Skeletal muscle cell (primary cell): ENCODE data around the gene AKAP6.

Experiments used
- DNase-seq: peaks from one replicate; pipeline ENCODE4 v3.0.0-alpha.2; 2010; ENCODE audit warnings: low read depth
- H3K4me3 ChIP-seq: 2 replicates; pipeline ENCODE4 v1.5.1; 2011; ENCODE audit warnings: low read depth, mild to moderate bottlenecking, control low read depth, low read length, moderate library complexity

Gene AKAP6

DNA sequence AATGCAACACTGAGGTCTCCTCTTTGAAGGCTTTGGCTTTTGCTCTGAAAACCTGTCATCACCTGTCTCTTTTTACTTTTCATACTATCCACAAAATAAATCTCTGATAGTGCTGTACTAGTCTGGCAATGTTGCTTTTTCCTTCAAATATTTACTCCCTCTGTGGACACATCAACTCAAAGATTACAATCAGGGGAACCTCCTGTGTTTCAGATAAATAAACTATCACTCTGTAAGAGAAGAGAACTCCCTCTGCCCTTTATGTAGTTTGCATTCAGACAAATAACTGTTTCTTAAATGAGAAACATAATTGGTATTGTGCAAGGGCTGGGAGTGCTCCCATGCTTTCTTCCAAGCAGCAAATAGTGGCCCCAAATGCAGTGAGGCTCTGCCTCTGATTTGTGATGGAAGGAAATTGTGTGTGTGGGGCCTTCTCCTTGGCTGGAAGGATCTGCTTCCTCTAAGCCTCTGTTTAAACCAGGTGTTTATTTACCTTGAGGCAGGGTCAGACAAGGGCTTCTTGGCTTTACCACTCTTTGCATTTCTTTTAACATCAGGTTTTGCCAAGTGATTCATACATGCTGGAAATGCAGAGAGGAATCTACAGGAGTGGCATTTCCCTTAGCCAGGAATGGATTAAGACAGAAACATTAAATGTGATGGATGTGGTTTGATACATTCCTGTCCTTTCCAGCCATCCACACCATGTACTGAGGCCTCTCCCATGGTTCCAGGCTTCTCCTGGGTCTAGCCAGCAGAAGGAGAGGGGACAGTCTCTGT lies 69.0 kb downstream of the AKAP6 start:
- DNase-seq: peak; percentile 62
- H3K4me3 ChIP-seq: no peak overlapping the region

DNA sequence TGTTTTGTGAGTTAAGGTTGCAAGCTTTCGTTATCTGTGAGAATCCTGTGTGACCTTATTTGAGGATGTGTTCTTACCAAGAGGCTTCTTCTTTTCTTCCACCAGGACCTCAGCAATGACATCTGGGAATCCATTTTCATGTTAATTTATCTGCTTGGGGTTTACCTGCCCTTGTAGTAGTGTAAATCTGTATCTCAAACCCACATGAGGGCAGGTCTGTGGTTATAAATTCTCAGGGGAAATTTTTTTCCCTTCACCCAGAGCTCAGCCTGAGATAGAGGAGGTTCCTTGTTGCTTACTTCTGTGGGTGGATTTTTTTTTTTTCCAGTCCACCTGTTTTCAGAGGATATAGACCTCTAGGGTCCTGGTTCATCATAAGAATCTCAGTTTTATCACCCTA lies 70.8 kb downstream of the AKAP6 start:
- DNase-seq: no peak
- H3K4me3 ChIP-seq: no peak overlapping the region

DNA sequence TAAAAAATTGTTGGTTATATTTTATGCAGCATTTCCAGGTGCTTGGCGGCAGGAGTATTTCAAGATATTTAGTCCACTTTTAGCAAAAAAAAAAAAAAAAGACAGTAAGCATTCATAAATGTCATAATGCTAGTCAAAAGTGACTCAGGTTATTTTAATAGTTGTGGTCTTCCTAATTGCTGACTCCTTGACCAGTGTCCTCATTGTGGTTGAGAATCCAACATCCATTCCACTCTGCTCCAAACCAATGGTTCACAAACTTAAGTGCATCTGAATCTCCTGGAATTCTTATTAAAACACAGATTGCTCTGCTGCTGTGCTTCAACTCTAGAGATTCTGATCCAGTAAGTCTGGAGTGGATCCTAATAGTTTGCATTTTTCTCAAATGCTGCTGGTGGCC lies 71.4 kb downstream of the AKAP6 start:
- DNase-seq: no peak

DNA sequence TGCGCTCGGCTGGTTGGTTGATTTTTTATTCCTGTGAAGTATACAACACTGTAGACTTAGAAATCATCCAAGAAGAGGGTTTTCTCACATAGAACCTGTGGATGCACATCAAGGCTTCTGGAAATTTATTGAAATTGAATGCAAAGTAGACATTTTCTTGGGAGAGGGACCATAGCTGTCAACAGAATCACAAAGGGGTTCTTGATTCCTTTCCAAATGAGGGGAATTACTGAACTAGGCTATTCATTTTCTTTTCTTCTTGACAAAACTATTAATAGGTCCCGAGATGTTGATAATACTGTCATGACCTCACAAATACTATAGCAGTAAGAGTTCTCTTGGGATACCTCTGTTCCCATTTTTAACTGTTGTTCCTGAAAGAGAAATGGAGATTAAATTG lies 73.9 kb downstream of the AKAP6 start:
- H3K4me3 ChIP-seq: no peak overlapping the region
- no peak for DNase-seq

More for the DNA sequence above, 71.4 kb downstream of the AKAP6 start:
- H3K4me3 ChIP-seq: no peak overlapping the region

DNA sequence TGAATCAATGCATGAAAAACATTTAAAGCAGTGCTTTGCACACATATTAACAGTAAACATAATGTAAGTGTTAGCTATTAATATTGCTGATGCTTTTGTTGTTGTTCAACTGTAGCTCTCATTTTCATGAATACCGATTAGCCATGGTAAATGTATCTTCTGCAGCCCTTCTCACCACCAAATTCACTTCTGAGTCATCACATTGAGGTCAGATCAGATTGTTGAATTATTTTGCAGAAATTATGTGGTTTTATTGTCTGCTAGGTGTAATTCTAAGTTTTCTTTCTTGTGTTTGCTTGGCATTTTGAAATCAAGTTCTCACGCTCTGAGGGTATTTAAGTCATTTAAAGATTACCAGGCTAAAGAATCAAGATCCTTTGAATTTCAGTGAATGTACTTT lies 74.6 kb downstream of the AKAP6 start:
- DNase-seq: no peak
- H3K4me3 ChIP-seq: no peak overlapping the region

DNA sequence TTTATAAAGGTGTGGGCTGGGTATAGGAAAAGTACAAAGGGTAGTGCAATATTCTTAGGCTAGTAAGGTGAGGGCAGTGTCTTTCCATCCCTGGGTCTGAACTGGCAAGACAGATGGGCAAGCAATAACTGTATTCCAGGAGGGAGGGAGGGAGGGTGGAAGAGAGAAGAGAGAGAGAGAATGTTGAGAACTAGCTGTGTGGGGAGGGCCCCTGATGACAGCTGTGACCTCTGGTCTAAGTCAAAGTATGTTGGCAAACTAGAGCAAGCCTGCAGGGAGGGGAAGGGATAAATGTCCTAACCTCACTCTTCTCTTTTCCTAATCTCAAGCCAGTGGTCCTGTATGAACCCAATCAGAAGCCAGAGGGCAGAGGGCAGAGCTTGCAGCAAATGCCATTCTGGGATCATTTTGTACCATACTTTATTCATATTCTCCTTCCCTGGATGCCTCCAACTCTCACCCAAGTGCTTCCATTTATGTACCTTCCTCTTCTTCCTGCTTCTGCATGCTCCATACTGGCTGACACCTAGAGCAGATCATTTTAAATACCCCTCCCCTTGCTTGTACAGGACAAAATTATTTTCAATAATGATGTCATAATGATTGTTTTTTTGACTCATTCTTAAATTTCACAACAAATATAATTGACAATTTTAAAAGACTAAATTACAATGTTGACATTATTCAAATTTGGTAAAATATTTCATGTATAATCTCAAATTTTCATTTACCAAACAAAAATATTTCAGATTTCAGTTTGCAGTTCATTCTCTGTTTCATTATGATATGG lies 75.9 kb downstream of the AKAP6 start:
- H3K4me3 ChIP-seq: no peak overlapping the region
- DNase-seq: no peak

DNA sequence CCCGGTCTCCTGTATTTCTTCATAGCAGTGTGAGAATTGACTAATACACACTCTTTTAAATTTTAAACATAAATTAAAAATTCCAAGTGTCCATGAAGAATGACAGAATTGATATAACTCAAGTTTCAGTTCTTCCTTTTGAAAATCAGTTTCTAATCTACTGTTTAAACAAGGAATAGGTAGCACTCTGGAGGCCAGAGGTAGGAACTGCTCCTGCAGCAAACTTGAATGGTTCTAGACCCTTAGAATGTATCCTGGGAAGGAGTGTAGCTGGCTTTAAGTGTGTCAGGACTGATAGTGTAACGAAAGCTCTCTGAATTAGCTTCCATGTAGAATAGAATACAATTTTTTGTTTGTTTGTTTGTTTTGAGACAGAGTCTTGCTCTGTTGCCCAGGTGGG lies 76.8 kb downstream of the AKAP6 start:
- no peak for DNase-seq
- no peak overlapping the region for H3K4me3 ChIP-seq

DNA sequence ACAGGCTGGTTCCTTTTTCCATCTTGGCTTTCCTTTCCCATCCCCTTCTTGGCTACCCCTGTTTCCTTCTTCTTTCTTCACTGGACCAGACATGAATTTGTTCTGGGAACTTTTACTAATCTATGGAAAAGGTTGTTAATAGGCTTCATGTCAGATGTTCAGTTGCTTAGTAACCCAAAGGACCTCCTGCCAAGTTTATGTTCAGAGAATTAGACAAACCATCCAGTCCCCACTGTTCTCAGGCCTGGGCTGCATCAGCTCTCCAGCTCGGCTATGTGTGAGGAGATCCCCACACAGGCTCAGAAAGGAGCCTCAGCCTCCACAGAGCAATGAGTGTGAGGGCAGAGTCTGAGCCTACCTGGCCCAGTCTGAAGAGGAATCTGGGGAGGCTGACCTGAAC lies 78.0 kb downstream of the AKAP6 start:
- no peak for DNase-seq
- H3K4me3 ChIP-seq: no peak overlapping the region

DNA sequence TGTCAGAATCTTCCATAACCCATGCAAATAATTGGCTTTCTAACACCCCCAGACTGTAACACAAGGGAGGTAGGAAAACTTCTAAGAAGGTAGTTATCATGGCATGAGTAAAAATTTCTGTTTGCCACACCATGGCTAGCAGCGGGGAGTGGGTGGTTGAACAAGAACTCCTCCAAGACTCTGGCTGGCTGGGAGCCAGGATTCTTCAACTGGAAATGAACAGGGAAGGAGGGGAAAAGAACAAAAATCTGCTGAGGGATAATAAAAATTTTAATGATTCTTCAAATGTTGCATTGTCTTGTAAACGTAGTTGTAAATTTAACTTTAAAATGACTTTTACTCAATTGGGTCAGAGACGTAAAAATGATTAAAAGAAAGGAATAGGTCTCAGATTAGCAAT lies 78.9 kb downstream of the AKAP6 start:
- H3K4me3 ChIP-seq: no peak overlapping the region
- no peak for DNase-seq

DNA sequence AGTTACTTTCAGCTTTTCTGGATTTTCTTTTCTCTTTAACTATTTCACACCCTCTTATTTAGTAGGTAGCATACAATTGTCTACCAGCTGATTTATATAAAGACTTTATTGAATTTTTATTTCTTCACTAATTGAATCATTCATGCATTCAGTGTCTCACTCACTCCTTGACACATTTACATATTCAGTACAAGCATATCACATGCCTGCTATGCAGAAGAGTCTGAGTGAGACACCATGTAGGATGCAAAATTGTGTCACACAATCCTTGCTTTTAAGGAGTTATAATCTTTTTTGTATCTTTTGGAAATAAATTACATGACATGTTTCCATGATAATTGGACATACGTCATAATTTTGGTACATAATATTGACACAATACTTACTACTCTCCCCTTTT lies 83.0 kb downstream of the AKAP6 start:
- no peak overlapping the region for H3K4me3 ChIP-seq
- DNase-seq: no peak

DNA sequence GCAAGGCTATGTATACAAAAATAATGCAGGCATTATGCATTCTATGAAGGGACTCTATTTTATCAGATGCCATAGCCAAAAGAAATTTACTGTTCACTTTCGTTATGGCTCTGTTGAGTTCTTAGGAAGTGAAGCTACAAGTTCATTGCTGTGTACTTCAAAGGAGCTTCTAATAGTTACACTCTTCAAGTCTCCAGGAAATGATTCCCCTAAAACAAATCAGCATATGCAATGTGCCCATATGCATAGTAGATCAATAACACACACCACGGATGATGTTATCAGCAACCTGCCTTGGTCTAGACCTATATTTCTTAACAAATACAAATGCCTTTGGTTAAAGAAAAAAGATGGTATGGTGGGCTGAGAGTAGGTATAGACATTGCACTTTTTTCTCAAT lies 83.4 kb downstream of the AKAP6 start:
- no peak for DNase-seq
- no peak overlapping the region for H3K4me3 ChIP-seq

DNA sequence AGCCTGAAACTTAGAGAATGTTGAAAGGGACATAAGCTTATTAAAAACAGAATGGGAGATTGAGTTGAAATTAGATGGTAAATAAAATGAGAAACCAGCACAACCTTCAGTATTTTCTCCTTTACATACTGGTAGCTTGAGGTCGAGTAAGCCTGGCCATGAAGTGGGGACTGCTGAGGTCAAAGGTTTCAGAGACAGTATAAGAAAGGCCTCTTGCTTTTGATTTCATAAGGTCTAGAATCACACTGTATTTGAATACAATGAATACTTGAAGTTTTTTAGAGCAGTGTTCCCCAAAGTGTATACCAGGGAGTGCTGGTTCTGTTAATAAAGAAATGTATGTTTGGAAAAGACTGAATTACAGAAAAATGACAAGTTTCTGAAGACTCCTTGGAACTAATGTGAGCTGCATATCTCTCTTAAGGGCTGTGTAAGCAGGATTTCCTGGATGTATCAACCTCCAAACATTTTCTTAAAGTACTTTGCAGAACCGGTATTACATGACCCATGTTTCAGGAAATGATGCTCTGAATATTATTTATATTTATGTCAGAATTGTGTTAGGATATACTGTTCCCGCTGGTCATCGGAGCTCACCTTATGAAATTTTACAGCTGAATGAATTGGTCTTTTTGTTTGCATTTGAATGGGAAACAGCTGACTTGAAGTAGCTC lies 85.0 kb downstream of the AKAP6 start:
- DNase-seq: no peak
- H3K4me3 ChIP-seq: no peak overlapping the region

DNA sequence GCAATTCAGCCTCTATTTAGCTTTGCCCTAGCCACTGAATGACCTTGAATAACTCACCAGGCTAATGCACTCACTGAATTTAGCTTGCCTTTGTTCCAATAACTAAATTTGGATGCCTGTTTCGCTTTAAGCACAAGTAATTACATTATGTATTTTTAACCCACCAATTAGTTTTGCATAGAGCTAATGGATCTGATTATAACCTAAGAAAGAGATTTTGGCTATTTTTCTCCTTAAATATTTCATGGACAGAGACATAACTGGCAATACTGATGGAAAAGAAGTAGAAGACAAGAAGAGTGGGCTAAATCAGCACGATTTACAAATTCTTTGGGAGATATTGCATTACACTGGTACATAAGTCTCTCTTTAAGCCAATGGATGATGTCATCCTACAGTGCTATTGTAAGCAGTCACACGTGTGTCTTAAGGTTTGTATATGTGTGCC lies 85.7 kb downstream of the AKAP6 start:
- H3K4me3 ChIP-seq: no peak overlapping the region
- no peak for DNase-seq

DNA sequence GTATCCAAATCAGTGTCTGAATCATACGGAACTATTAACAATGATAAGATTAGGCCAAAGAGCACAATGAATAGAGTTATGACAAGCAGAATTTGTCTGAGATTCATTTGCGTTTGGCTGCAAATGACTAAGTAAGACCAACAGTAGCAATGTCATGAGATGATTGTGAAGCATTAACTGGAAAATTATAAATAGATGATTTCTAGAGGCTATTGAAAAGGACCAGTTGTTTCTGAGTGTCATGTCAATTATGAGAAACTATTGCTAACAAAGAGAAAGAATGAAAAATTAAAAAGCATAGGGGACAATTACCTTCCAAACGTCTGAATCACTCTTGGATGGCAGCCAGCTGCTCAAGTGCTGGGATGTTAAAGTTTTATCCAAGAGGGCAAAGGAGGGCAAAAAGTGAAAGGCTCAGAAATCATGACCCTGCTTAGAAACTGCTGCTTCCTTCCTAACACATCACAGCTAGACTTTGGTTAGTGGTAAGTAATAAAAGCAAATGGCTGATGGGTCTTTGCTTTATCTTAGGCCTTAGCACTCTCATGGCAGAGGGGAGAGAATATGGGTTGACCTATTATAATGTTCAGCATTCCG lies 89.0 kb downstream of the AKAP6 start:
- no peak overlapping the region for H3K4me3 ChIP-seq
- no peak for DNase-seq

DNA sequence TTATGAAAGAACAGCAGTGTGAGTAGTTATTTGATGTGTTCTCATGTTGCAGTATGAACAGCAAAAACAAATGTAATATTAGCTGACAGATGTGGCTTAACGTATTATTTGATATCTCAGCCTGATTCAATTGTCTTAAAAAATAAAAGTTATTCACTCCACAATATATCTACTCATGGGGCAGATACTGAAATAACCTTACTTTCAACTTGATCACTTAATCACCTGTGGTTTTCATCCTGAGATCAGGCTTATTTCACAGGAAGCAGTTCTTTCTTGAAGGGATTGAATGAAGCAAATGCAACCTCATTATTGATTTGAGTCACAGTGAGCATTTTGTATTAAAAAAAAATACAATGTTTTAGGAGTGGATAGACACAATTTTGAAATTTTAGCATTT lies 90.3 kb downstream of the AKAP6 start:
- H3K4me3 ChIP-seq: no peak overlapping the region
- DNase-seq: no peak

DNA sequence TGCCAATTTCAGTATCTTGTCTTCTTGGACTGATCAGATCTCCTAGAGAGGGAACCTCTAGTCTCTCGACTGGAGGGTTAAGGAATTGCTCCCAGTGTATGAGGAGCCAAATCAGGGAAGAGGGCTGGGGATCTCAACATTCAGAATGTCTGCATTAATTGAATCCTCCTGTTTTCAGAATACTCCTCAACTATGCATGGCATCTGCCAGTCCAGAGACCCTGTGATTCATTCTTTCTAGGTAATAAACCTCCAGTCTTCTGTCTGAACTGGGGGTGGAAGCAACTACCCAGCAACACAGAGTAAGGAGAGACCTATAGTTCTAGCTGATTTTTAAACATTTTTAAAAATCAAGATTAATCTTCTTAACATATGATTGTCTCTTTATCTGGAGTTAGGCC lies 92.7 kb downstream of the AKAP6 start:
- H3K4me3 ChIP-seq: no peak overlapping the region
- DNase-seq: no peak

DNA sequence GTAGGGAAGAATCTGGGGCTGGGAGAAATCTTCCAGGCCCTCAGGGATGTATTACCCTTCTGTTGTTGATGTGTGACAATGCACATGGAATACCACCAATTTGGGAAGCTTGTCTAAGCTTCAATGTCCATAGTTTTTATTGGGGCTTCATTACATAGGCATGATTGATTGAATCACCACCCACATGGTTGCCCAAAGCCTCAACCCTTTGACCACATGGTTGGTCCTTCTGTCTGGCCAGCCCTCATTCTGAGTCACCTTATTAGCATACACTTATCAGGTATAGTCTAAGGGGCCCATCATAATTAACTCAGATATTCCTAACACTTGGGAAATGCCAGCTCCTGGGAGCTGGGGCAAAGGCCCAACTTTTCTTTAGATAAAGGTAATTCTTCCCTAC lies 93.3 kb downstream of the AKAP6 start:
- H3K4me3 ChIP-seq: no peak overlapping the region

DNA sequence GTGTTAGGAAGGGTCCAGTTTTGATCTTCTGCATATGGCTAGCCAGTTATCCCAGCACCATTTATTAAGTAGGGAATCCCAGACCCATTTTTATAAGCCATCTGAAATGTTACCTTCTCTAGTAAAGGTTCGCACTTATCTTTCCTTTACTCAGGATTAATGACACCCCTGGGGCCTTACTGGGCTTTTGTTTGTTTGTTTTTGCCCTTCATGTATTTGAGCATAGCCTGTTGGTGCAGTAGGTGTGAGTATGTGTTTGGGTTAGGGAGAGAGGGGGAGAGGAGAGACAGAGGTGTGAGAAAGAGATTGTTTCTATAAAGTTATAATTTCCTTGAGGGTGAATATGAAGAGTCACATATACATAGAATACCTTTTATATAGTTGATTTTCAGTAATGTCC lies 96.9 kb downstream of the AKAP6 start:
- DNase-seq: no peak
- no peak overlapping the region for H3K4me3 ChIP-seq

More for the DNA sequence above, 93.3 kb downstream of the AKAP6 start:
- DNase-seq: no peak

DNA sequence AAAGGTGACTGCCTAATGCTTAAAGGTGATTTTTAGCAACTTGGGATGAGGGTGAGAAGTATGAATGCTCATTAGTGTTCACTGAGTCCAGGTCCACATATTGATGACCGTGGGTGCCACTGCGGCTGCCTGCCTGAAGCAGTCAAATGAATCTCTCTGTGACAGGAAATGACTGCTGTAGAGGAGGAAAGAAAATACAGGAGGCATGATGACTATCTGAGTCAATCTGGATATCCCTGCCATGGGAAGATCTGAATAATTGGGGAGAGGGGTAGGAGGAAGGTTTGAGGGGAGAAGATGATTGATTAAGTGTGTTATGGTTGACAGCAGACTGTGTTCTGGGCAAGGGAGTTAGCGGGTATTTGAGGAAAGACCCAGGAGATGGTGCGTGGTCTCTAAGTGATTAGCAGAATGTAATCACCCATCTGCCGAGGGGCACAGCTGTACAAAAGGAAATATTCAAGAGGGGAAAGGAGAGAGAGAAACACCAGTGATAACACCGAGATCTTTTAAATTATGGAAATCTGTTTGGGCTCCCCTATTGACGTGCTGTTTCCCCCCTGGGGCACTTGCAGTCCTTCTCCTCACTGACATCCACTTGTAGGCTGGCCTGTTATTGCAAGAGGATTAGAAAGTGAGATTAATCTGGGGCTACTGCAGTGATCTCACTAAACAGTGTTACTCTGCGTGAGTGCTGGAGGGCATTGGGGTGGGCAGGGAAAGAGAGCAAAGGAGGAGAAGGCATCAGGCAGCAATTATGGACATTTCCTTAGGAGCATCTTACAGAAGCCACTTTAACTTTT lies 97.7 kb downstream of the AKAP6 start:
- no peak for DNase-seq
- no peak overlapping the region for H3K4me3 ChIP-seq
